ENCODE results near the gene SLC22A23.

Gene SLC22A23

GRCh38 chr6:3228771-3229565 lies 227.9 kb downstream of the SLC22A23 start:
- no peak for DNase-seq (ENCODE audit: low read depth)

GRCh38 chr6:3228046-3228671 lies 228.7 kb downstream of the SLC22A23 start:
- no peak for DNase-seq (ENCODE audit: low read depth)
- TF ChIP-seq CTCF (conservative IDR thresholded peaks at IDR 0.05; ENCODE audit: low read depth, low read length) = no peak
- peak overlapping the region; percentile 57 for H3K4me3 ChIP-seq (ENCODE audit: low read length)

More at GRCh38 chr6:3228771-3229565, 227.9 kb downstream of the SLC22A23 start:
- peak overlapping the region; percentile 29 for H3K4me3 ChIP-seq (ENCODE audit: low read length)
- TF ChIP-seq CTCF (conservative IDR thresholded peaks at IDR 0.05; ENCODE audit: low read depth, low read length) = no peak

GRCh38 chr6:3227363-3228045 lies 229.3 kb downstream of the SLC22A23 start, which contains the start of gene TUBB2B:
TUBB2B (minus strand) TSS chr6:3227653; CDS start chr6:3227543, 110 bp downstream.
- H3K4me3 ChIP-seq (ENCODE audit: low read length) = peak within 1 kb of the TSS; percentile 57
- no peak for DNase-seq (ENCODE audit: low read depth)
- no peak for TF ChIP-seq CTCF (conservative IDR thresholded peaks at IDR 0.05; ENCODE audit: low read depth, low read length)

GRCh38 chr6:3226481-3227362 lies 230.1 kb downstream of the SLC22A23 start:
- TF ChIP-seq CTCF (conservative IDR thresholded peaks at IDR 0.05; ENCODE audit: low read depth, low read length) = no peak
- DNase-seq (ENCODE audit: low read depth) = no peak
- peak overlapping the region; percentile 57 for H3K4me3 ChIP-seq (ENCODE audit: low read length)

- no peak for TF ChIP-seq CTCF (conservative IDR thresholded peaks at IDR 0.05; ENCODE audit: low read depth, low read length)
- DNase-seq (ENCODE audit: low read depth) = no peak
- peak overlapping the region; percentile 57 for H3K4me3 ChIP-seq (ENCODE audit: low read length)
Measured at GRCh38 chr6:3226042-3226441, 230.8 kb downstream of the SLC22A23 start.

- H3K4me3 ChIP-seq (ENCODE audit: low read length) = no peak overlapping the region
- no peak for TF ChIP-seq CTCF (conservative IDR thresholded peaks at IDR 0.05; ENCODE audit: low read depth, low read length)
- DNase-seq (ENCODE audit: low read depth) = no peak
Measured at GRCh38 chr6:3222506-3223038, 234.3 kb downstream of the SLC22A23 start.

Measured in retinal pigment epithelial cell (primary cell).